GM18505 (cell line): Measurements from ENCODE around the gene ZNF407.

Experiments used
- ATAC-seq: cut with Tn5 transposase; IDR thresholded peaks from one replicate; pipeline ENCODE4 v1.9.1; 2021; ENCODE audit not compliant: unreplicated experiment
- POLR2A ChIP-seq: IDR thresholded peaks from 4 replicates; pipeline ENCODE4 v1.6.1; 2011; ENCODE audit warnings: borderline replicate concordance; ENCODE audit not compliant: insufficient read depth, insufficient read length; ENCODE audit errors: extremely low read depth

ZNF407 gene

DNA sequence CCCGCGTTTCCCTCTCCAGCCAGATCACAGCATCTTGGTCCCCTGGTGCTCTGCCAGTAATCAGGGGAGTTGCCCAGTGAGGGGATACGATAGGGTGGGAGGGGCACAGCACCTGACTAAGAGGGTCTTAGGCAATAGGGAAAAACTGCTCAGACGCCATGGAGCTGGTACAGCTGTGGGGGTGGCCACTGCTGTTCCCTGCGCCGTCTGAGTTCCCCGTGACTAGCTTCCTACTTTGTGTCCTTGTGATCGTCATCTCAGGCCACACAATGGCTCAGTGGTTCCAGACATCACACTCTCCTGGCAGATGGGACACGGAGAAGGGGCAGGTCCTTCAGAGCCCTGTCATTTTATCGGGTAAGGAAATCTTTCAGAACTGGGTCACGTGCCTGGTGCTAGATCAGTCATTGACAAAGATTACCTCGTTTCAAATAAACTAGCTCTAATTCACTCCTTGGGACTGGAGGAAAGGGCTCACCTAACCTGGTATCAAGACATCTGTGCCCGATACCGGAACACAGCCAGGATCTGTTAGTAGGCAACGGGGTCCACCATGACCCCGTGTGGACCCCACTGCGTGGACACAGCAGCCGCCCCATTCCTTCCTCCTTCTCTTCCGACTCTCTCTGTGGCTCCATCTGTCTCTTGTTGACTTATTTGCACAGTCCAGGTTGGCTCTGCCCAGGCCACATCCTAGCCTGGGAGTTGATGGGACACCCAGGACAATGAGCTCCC is 509.7 kb downstream of the ZNF407 start:
- no peak for TF ChIP-seq POLR2A
- ATAC-seq, result no peak

DNA sequence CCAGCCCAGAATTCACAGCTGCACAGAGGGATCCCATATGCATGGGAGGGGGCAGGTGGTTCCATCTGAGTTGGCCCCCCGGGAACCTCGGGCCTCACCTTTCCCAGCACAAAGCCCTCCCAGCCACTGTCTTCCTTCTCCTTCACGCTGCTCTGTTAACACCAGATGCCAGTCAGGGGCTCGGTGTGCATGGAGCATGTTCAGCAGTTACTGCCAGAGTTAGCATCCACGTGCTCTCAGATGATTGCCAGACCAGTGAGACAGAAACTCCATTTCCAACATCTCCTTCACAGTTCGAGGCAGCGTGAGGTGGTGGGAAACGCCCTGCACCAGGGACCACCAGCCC is 510.2 kb downstream of the ZNF407 start:
- no peak for TF ChIP-seq POLR2A
- no peak for ATAC-seq

DNA sequence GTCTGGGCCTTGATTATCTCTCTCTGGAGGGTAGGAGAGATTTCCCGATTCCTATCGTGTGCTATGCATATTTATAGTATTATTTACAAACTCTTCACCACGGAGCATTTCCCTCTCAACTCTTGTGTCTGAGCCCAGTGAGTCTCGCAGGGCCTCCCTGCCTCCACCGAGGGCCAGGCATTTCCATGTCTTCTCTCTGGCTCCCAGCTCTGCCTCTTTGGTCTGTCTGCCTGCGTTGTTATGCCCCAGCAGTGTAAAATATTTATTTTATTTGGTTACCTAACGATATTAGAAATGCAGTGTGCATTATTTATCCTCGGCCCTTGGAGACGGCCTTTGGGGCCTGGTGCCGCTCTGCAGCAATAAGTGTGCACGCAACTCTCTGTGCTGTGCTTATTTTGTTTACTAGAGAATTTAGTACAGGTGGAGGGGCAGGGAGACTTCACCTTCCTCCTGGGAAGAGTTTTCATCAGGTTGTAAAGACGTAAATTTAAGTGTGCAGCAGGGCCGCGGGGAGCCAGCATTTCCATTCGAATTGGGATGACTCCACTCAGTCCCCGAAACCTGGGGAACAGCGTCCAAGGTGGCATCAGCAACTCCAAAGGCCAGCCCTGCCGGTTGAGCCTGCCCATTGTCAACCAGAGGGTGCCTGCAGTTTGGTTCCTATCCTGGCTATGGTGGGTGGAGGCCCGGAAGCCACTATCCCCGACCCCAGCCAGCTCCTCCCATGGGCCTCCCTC is 511.1 kb downstream of the ZNF407 start:
- no peak for ATAC-seq
- no peak for TF ChIP-seq POLR2A

DNA sequence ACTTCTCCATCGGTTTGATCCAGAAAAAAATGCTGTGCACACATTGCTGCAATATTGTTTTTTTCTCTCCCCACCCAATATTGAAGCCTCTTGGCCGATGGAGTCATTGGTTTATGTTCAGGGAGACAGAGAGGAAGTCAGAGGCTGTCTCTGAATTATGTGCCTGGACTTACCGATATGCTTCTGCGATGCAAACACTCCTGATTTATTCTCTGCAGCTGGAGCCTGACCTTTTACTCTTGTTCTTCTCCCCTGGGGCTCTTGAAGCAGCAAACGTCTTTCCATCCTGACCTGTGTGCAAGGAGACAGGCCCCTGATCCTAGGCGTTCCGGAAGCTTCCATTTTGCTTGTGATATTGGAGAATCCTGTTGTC is 511.6 kb downstream of the ZNF407 start:
- TF ChIP-seq POLR2A, result no peak
- no peak for ATAC-seq

DNA sequence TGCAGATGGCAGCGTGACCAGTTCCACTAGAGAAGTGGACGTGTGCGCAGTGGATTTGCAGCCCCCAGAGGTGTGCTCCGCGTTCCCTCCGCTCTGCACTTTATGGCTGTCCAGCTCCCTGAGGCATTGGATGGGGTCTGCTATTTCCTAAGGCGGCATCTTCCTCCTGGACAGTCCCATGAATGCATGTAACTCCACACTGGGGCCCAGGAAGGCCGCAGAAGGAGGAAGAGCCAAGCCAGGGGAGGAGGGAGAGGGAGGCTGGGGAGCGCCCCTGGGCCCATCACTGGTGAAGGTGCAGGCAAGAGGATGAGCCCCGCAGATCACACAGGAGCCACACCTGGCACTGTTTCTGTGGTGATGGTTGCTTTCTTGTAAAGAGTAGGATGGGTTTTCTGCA is 512.1 kb downstream of the ZNF407 start:
- no peak for ATAC-seq
- TF ChIP-seq POLR2A, result no peak

DNA sequence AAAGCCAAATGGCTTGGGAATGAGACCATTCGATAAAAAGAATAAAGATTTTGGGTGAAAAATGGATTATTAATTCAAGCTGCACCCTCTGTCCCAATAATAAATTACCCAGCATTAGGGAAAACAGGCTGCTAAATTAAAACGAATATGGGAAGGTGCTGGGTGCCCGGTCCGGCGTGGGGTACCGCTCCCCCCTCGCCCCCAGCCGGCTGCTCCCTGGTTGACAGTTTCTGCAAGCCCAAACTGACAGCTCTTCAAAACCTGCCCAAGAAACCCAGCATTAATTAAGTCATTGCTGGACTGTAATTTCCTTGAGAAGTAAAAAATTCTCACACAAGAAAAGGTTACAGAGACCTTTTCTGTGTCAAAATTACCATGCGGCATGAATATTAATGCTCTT is 512.6 kb downstream of the ZNF407 start:
- no peak for ATAC-seq
- TF ChIP-seq POLR2A, result no peak

DNA sequence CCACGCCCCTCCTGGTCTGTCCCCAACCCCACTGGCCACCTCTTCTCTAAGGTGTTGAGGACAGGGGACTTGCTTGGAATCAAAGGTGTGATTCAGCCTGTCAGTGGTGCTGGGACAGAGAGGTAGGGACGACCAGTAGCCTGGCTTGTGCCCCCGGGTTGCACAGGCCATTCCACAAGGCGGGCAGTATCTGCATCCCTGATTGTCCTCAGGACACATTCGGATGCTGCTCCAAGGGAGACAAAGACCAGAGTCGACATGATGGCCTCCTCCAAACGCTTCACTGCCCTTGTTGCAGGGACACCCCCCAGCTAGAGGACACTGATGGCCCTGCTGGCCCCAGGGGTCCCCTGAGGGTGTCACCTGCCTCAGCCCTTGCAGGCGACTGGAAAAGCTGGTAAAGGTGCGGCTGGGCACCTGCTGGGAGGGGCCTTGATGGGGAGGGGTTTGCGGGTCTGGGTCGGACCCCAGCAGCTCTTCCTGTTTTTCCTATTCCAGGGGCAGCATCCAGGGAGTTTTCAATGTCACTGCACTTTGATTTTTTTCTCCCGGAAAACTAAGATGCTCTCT is 513.3 kb downstream of the ZNF407 start:
- TF ChIP-seq POLR2A, result no peak
- no peak for ATAC-seq

DNA sequence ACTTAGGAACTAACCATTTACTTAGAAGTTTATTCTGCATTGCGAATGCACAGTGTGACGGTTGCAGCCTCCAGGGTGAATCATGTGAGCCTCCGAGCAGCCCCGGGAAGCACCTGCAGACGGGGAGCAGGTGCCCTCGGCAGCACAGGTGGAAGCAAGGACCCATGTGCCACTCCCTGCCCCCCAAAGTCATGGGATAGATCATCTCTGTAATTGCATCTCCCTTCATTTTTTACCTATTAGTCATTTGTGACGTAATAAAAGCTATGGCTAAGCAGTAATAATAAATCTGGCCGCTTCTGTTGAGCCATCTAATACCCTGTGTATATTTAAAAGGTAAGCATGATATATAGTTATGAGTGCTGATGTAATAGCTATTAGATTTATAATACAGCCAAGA is 514.1 kb downstream of the ZNF407 start:
- ATAC-seq, result no peak
- no peak for TF ChIP-seq POLR2A

DNA sequence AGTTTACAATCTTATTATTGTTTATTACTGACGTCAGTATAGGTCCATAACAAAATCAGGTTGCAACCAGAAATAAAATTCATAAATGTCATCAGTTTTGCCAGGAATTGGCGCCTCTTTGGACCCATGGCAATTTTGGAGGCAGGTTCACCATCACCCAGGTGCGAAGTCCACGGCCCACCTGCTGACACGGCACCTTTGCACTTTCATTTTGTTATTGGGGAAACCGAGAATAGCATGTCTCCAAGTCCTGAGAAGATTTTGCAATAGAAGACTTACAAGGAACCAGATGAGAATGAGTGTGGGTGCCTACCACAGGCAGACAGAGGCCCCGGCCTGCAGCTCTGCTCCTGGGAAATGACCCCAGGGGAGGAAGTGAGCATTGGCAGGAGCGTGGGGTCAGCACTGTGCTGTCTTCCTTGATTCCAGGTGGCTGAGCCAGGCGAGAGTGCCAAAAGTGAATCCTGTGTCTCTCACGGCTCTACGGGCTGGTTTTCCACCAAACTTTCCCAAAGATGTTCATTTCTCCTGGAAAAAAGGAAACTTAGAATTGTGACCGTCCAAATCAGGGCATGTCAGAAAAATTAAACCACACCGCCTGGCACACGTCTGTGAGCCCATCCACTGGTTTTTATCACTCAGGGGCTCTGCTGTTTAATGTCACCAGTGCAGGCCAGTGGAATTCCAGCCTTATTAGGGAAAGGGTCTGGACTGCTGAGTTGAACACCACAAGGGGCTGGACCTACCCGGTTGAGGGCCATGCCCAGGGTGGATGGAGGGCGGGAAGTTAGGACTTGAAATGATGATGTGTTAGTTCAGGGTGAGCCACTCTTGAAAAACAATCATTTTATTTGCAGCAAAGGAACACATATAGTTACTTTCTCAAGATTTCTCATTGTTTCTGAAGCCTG is 514.8 kb downstream of the ZNF407 start:
- ATAC-seq, result no peak
- TF ChIP-seq POLR2A, result no peak

DNA sequence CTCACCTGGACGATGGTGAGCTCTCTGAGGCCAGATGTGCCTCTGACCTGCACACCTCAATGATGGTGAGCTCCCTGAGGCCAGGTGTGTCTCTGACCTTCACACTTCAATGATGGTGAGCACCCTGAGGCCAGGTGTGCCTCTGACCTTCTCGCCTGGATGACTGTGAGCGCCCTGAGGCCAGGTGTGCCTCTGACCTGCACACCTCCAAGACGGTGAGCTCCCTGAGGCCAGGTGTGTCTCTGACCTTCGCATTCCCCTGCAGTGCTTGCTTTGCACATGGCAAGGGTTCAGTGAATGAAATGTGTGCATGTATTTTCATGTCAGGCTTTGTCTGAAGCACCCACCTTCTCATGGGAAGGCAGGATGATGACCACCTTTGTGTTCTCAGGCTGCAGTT is 515.8 kb downstream of the ZNF407 start:
- TF ChIP-seq POLR2A, result no peak
- ATAC-seq, result no peak

DNA sequence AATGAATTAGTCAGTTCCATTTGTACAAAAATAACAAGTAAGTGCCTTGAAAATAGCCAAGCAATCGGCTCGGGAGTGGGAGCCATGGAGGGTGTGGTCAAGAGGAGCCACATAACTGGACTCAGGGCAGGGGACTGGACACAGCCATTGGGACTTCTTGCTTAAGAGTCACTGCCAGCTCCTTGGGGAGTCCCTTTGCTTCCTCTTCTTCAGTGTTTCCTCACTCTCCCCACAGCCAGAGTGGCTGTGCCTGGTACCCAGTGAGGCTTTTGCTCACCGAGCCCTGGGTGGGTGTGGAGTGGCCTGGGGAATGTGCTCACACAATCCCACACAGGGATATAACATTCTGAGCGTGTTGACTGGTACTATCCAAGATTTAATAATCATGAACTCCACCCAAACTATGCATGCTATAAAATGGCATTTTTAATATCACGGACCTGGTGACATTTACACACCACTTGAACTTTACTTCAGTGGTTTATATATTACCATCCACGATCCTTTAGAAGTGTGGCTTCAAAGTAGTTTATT is 516.6 kb downstream of the ZNF407 start:
- ATAC-seq, result no peak

More for the DNA sequence above, 516.6 kb downstream of the ZNF407 start:
- TF ChIP-seq POLR2A, result no peak
